Fibroblast of upper back skin (primary cell): ENCODE results near the gene ZMYND15.

Experiments used
- DNase-seq: peaks from one replicate; pipeline ENCODE4 v3.0.0-alpha.2; 2013

ZMYND15 gene

DNA sequence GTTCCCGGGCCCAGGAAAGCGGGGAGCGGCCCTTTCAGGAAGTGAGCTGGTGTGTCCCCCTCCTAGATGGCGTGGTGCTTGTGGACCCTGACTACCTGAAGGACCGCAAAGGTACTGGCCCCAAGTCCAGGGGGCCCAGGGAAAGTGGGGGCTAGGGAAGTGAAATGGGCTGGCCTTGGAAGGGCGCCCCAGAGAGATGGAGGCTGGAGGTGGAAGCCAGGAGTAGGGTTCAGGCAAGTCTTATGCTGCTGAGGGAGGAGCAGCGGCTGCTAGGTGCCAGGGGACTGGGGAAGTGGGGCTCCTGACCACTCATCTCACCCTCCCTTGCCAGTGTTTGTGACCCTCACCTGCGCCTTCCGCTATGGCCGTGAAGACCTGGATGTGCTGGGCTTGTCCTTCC lies 23.6 kb upstream of the ZMYND15 start:
- DNase-seq, result no peak

- no peak for DNase-seq
Observed at GRCh38 chr17:4717791-4718190, 21.8 kb upstream of the ZMYND15 start.

- DNase-seq, result no peak
Observed at GRCh38 chr17:4718276-4718675, 21.4 kb upstream of the ZMYND15 start.

- DNase-seq, result no peak
Observed at GRCh38 chr17:4719146-4719545, 20.5 kb upstream of the ZMYND15 start.

DNA sequence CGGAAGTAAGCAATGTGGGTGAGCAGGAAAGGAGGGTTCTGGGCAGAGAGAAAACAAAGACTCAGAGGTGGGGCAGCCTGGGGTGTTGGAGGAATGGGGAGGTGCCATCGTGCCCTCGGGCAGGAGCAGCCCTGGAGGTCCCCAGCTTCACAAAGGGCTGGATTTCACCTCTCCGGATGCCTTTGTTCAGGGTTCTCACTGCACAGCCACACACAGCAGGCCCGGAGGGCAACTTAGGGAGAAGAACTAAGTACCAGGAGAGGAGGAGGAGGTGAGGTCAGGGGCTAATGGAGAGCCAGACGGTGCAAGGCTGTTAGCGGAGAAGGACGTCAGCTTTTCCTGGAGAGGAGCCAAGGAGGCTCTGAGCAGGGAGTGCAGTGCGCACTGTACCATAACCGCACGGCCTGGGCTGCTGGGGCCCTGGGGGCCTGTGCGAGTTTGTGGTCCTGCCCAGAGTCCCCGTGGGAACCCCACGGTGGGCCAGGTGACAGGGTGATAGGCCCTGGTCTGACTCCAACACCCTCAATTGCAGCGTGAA lies 19.9 kb upstream of the ZMYND15 start:
- no peak for DNase-seq

DNA sequence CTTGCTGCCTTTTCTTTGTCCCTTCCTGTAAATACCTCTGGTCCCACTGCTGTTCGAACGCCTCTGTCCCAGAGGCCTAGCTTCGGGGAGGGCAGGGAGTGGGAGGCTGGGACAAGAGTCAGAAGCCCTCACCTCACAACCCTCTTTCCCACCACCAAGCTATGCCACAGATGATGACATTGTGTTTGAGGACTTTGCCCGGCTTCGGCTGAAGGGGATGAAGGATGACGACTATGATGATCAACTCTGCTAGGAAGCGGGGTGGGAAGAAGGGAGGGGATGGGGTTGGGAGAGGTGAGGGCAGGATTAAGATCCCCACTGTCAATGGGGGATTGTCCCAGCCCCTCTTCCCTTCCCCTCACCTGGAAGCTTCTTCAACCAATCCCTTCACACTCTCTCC lies 18.8 kb upstream of the ZMYND15 start:
- DNase-seq, result no peak

DNA sequence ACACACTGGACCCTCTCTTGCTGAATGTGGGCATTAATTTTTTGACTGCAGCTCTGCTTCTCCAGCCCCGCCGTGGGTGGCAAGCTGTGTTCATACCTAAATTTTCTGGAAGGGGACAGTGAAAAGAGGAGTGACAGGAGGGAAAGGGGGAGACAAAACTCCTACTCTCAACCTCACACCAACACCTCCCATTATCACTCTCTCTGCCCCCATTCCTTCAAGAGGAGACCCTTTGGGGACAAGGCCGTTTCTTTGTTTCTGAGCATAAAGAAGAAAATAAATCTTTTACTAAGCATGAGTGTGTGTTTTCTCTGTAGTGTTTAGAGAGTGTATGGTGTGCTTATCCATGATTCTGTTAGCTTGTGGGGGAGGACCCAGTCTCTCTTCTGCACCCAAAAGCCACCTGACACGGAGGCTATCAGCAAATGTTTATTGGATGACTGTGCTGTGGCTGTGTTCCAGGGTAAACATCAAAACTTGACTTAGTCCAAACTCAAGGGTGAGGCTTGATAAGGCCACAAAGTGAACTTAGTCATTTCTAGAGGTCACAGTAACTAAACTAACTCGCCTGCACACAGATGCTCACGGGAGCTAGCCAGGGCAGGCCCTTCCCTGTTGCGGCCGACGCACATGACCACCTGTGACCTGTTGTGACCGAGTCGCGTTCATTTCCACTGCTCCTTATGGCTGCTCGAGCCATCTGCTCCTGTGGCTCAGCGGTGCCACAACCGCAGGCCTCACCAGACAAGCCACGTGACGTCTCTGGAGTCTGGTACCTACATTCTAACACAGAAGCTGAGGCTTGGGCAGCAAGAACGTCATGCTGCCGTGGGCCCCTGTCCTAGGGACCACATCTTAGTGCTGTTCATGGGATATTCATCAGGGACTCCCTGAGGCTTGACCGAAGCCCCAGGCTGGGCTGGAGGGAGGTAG lies 18.2 kb upstream of the ZMYND15 start:
- DNase-seq, result no peak

- DNase-seq, result no peak
Observed at GRCh38 chr17:4722678-4723240, 16.9 kb upstream of the ZMYND15 start.

GRCh38 chr17:4724650-4725049 lies 15.0 kb upstream of the ZMYND15 start:
- no peak for DNase-seq

GRCh38 chr17:4725646-4726310 lies 13.9 kb upstream of the ZMYND15 start:
- DNase-seq, result no peak

DNA sequence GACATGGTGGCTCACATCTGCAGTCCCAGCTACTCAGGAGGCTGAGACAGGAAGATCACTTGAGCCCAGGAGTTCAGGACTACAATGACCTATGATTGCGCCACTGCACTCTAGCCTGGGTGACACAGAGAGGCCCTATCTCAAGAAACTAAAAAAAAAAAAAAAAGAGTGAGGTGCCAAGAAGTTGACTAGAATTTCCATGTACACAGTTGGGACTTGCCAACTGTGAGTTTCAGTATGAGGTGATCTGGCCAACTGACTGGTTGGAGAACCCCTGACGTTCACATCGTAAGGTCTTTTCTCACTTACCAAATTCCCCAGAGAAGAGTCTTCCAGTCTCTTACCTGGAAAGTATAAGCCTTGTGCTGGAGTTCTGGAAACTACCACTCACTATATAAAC lies 11.5 kb upstream of the ZMYND15 start:
- DNase-seq, result no peak

GRCh38 chr17:4733073-4733531 lies 6.5 kb upstream of the ZMYND15 start:
- no peak for DNase-seq

DNA sequence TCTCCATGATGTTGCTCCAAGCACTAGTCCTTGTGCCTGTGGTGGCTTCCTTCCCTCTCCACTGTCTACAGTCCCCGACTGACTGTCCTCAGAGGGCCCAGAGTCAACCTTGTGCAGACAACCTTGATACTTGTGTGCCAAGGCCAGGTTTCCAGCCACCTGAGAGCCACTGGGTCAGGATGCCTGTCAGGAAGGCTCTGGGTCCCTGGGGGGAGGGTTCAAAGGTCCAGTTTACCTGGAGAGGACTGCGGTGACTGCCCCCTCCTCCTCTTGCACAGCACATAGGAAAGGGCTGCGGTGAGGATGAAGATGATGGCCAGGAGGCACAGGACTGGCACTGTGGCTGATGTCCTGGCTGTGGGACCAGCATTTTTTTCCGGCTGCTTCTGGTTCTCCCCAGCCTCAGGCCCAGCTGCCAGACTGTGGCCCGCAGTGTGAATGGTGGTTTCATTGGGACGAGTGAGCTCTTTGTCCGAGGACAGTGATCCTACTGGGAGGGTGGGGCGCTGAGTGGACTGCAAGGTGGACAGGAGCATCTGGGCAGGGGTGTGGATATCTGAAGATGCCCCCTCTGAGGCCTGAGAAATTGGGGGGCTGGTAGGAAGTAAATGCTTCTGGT lies 4.7 kb upstream of the ZMYND15 start:
- DNase-seq, result no peak

GRCh38 chr17:4735876-4736651 lies 3.6 kb upstream of the ZMYND15 start:
- DNase-seq, result no peak

DNA sequence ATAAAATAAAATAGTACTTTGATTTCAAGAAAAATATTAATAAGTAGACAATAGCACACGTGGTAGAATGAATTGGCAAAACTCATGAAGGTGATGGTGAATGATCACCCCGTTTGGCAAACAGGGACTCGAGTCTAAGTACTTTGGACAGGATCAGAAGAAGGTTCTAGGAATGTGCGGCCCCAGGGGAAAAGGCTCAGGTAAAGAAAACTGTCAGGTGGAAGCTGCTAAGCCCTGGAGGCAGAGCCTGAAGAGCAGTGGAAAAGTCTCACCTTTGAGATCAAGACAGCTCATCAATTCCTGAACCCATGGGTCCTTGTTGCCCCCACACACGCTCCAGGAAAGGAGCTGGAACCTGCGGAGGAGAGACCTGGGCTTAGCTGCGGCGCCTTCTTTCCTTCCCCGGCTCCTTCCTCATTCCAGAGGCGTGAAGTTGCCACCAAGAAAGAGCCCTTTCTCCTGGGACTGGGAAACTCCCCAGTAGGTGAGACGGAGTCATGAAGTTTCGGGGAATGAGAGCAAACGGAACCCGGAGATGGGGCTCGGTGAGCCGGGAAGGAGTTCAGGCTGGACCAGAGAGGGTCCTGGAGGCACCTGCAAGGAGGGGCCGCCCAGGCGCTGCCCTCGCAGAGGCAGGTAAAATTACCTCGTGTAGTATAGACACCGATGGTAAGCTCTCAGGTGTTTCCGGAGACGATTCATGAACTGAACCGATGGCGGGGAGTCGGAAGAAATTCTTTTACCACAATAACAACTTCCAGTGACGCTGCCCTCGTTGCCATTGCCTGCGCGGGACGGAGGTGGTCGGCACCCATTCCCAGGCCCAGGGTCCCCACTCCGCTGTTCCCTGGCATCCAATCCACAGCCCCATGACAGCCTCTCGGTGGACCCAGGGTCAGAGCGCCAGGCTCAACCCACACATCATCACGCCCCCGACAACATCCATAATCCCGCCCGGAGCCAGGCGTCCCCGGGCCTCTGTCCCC lies 1.2 kb upstream of the ZMYND15 start:
- DNase-seq, result no peak

DNA sequence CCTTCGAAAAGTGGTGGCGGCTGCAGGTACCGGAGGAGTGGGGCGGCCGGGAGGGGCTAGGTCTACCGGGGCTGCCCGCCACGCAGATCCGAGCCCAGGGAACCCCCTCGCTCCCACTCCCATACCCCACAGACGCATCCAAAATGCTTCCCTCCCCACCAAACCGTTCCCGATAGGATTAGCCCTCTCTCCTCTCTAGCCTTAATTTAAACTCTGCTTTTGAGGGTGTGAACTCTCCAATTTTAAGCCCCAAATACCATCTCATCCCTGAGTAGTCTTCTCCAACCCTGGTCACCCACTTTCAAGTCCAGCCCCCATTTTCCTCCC lies 355 bp downstream of the ZMYND15 start:
- no peak for DNase-seq

DNA sequence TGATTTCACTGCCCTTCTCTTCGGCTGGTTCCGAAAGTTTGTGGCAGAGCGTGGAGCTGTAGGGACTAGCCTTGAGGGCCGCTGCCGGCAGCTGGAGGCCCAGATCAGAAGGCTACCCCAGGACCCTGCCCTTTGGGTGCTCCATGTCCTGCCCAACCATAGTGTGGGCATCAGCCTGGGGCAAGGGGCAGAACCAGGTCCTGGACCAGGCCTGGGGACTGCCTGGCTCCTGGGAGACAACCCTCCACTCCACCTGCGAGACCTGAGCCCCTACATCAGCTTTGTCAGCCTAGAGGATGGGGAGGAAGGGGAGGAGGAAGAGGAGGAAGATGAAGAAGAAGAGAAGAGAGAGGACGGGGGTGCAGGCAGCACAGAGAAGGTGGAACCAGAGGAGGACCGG lies 951 bp downstream of the ZMYND15 start:
- DNase-seq, result no peak

- no peak for DNase-seq
Observed at GRCh38 chr17:4741544-4741943, 1.9 kb downstream of the ZMYND15 start.

- DNase-seq, result no peak
Observed at GRCh38 chr17:4742133-4742532, 2.5 kb downstream of the ZMYND15 start.

DNA sequence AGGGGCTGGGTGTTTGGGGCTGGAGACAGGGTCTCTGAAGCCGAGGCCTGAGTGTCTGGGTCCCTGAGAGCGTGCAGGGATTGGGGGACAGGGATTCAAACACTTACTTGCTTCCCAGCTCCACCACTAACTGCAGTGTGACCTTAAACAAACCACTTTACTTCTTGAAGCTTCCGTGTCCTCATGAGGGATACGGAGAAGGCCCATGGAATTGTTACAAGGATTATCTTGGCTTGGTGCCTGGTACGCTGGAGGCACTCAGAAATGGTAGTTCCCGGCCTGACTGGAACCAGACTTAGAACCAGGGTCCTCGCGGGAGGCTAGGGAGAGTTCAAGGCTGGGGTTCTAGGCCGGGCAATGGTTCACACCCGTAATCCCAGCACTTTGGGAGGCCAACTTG lies 3.0 kb downstream of the ZMYND15 start:
- no peak for DNase-seq

- no peak for DNase-seq
Observed at GRCh38 chr17:4743216-4743615, 3.6 kb downstream of the ZMYND15 start.
